ENCODE data around the gene DIPK1A. TPM values are rescaled to one million over a fixed set of nuclear protein-coding genes. Genes with fewer than 3 reads are reported as not detected.
A peak's percentile ranks its signal among the peaks of the same experiment; 100 is the strongest.

The DIPK1A gene
- total RNA-seq, 4 donors from 2014 or later = 3.1 to 6.9 (median 4.7) TPM

GRCh38 chr1:92948071-92948470 is 13.2 kb downstream of the DIPK1A start:
- TF ChIP-seq POLR2A (IDR thresholded peaks at IDR 0.05) (no peak), CTCF (IDR thresholded peaks at IDR 0.05) (no peak), EP300 (IDR thresholded peaks at IDR 0.05) (no peak)
- Histone ChIP-seq H3K4me3 (no peak overlapping the region), H3K27ac (no peak overlapping the region), H3K4me1 (peaks cover 0 to 12% (median 2%) of the 10 kb centered on the region in 4 donors), H3K27me3 (no peaks in the 10 kb centered on the region), H3K36me3 (no peaks in the 10 kb centered on the region), H3K9me3 (no peaks in the 10 kb centered on the region)
- no peak for DNase-seq (ENCODE audit: low spot score in 2 of 2)
- 92 to 97% methylated on average over 1 of the region's 1 CpG for WGBS, 2 donors

GRCh38 chr1:92945748-92946270 is 15.5 kb downstream of the DIPK1A start:
- H3K9me3 ChIP-seq = no peaks in the 10 kb centered on the region
- no peak for DNase-seq (ENCODE audit: low spot score in 2 of 2)
- H3K27me3 ChIP-seq = no peaks in the 10 kb centered on the region
- H3K4me3 ChIP-seq = no peak overlapping the region
- peaks cover 0 to 12% (median 2%) of the 10 kb centered on the region in 4 donors for H3K4me1 ChIP-seq
- no peaks in the 10 kb centered on the region for H3K36me3 ChIP-seq
- no peak for TF ChIP-seq CTCF (IDR thresholded peaks at IDR 0.05)
- TF ChIP-seq EP300 (IDR thresholded peaks at IDR 0.05) = no peak
- no peak for TF ChIP-seq POLR2A (IDR thresholded peaks at IDR 0.05)
- WGBS, 2 donors = 64 to 72% methylated on average over 4 of the region's 4 CpGs
- H3K27ac ChIP-seq = no peak overlapping the region

GRCh38 chr1:92944901-92945747 is 16.1 kb downstream of the DIPK1A start:
- Histone ChIP-seq H3K36me3 (no peaks in the 10 kb centered on the region), H3K27me3 (no peaks in the 10 kb centered on the region), H3K9me3 (no peaks in the 10 kb centered on the region), H3K4me3 (no peak overlapping the region), H3K27ac (peak overlapping the region in 1 of 4 donors; percentile 15), H3K4me1 (peaks cover 0 to 12% (median 2%) of the 10 kb centered on the region in 4 donors)
- whole genome bisulfite sequencing, 2 donors = 77 to 85% methylated on average over 3 of the region's 3 CpGs
- TF ChIP-seq POLR2A (IDR thresholded peaks at IDR 0.05) = no peak
- no peak for TF ChIP-seq CTCF (IDR thresholded peaks at IDR 0.05)
- TF ChIP-seq EP300 (IDR thresholded peaks at IDR 0.05) = no peak
- no peak for DNase-seq (ENCODE audit: low spot score in 2 of 2)

- no peak for DNase-seq (ENCODE audit: low spot score in 2 of 2)
- no peaks in the 10 kb centered on the region for H3K27me3 ChIP-seq
- H3K4me1 ChIP-seq = peaks cover 0 to 12% (median 2%) of the 10 kb centered on the region in 4 donors
- no peak overlapping the region for H3K27ac ChIP-seq
- H3K36me3 ChIP-seq = no peaks in the 10 kb centered on the region
- 83 to 93% methylated on average over 4 of the region's 4 CpGs for WGBS, 2 donors
- TF ChIP-seq CTCF (IDR thresholded peaks at IDR 0.05) (no peak), EP300 (IDR thresholded peaks at IDR 0.05) (no peak), POLR2A (IDR thresholded peaks at IDR 0.05) (no peak)
- no peaks in the 10 kb centered on the region for H3K9me3 ChIP-seq
- no peak overlapping the region for H3K4me3 ChIP-seq
These were observed 17.8 kb downstream of the DIPK1A start for GRCh38 chr1:92943502-92943847.

GRCh38 chr1:92940541-92940940 is 20.7 kb downstream of the DIPK1A start:
- H3K4me3 ChIP-seq = no peak overlapping the region
- no peaks in the 10 kb centered on the region for H3K27me3 ChIP-seq
- no peaks in the 10 kb centered on the region for H3K9me3 ChIP-seq
- H3K4me1 ChIP-seq = peaks cover 0 to 6% (median under 1%) of the 10 kb centered on the region in 4 donors
- no peak for DNase-seq (ENCODE audit: low spot score in 2 of 2)
- no peaks in the 10 kb centered on the region for H3K36me3 ChIP-seq
- 75 to 78% methylated on average over 3 of the region's 3 CpGs for WGBS, 2 donors
- no peak overlapping the region for H3K27ac ChIP-seq
- TF ChIP-seq POLR2A (IDR thresholded peaks at IDR 0.05) (no peak), CTCF (IDR thresholded peaks at IDR 0.05) (no peak), EP300 (IDR thresholded peaks at IDR 0.05) (no peak)
